ENCODE data around the gene ROBO3. TPM values are rescaled to one million over a fixed set of nuclear protein-coding genes. Genes with fewer than 3 reads are reported as not detected.

The ROBO3 gene
- total RNA-seq, 1 experiment from 2014 or later: 21.3 TPM

- TF ChIP-seq KAT7 (CRISPR knock-in tag; IDR thresholded peaks at IDR 0.05; ENCODE audit: borderline replicate concordance): no peak
- no peak for TF ChIP-seq AFF4 (CRISPR knock-in tag; IDR thresholded peaks at IDR 0.05; ENCODE audit: borderline replicate concordance)
- TF ChIP-seq NFE2L1 (CRISPR knock-in tag; IDR thresholded peaks at IDR 0.05): no peak
- TF ChIP-seq CTCF (IDR thresholded peaks at IDR 0.05): no peak
- TF ChIP-seq ZNF317 (CRISPR knock-in tag; IDR thresholded peaks at IDR 0.05; ENCODE audit: borderline replicate concordance, low read depth): no peak
- TF ChIP-seq ATF6 (CRISPR knock-in tag; IDR thresholded peaks at IDR 0.05): no peak
- no peak for TF ChIP-seq FOXP4 (CRISPR knock-in tag; IDR thresholded peaks at IDR 0.05)
- no peak for TF ChIP-seq FOXJ3 (CRISPR knock-in tag; IDR thresholded peaks at IDR 0.05; ENCODE audit: borderline replicate concordance)
- TF ChIP-seq ZNF512 (CRISPR knock-in tag; IDR thresholded peaks at IDR 0.05; ENCODE audit: borderline replicate concordance): no peak
- TF ChIP-seq ZNF232 (CRISPR knock-in tag; IDR thresholded peaks at IDR 0.05): no peak
These were observed 22.4 kb downstream of the ROBO3 start (continued) for GRCh38 chr11:124887667-124888013.

GRCh38 chr11:124889191-124890091 is 24.2 kb downstream of the ROBO3 start:
- H3K4me3 Mint-ChIP-seq: no peak overlapping the region
- 0 out of 2 replicates have a peak, but pooled peaks cover 1% of the 10 kb centered on the region for H3K4me1 Mint-ChIP-seq
- H3K27me3 Mint-ChIP-seq (ENCODE audit: low read depth): peaks cover 38% of the 10 kb centered on the region
- POLR2A ChIA-PET: no interaction called here
- H3K27ac Mint-ChIP-seq: no peak overlapping the region
- H3K9me3 Mint-ChIP-seq: no peaks in the 10 kb centered on the region
- ATAC-seq (no peak), DNase-seq (ENCODE audit: low spot score) (no peak)
- H3K36me3 Mint-ChIP-seq: no peaks in the 10 kb centered on the region
- CTCF ChIA-PET: interaction anchor here (1.5 to 3.4 kb wide), 3 partner anchors 11 to 65 kb away, joined by 3 to 20 read pairs (median 6); partner anchors contain the start of gene CCDC15
- no peak for TF ChIP-seq CDX4 (CRISPR knock-in tag; IDR thresholded peaks at IDR 0.05; ENCODE audit: borderline replicate concordance)
- TF ChIP-seq USF2 (CRISPR knock-in tag; IDR thresholded peaks at IDR 0.05): no peak
- no peak for TF ChIP-seq E2F5 (CRISPR knock-in tag; IDR thresholded peaks at IDR 0.05)
- no peak for TF ChIP-seq ZNF512 (CRISPR knock-in tag; IDR thresholded peaks at IDR 0.05; ENCODE audit: borderline replicate concordance)
- no peak for TF ChIP-seq FOXK1 (CRISPR knock-in tag; IDR thresholded peaks at IDR 0.05)
- no peak for TF ChIP-seq CBFB (CRISPR knock-in tag; IDR thresholded peaks at IDR 0.05; ENCODE audit: low read depth)
- no peak for TF ChIP-seq PRRX2 (CRISPR knock-in tag; IDR thresholded peaks at IDR 0.05)
- no peak for TF ChIP-seq TCF7 (CRISPR knock-in tag; IDR thresholded peaks at IDR 0.05; ENCODE audit: low read depth)
- TF ChIP-seq ESRRA (CRISPR knock-in tag; IDR thresholded peaks at IDR 0.05; ENCODE audit: borderline replicate concordance): no peak

Measured in WTC11 (cell line).